NT2/D1 (cell line): Measurements from ENCODE around the gene POGZ.
A peak's percentile ranks its signal among the peaks of the same experiment; 100 is the strongest.
"Not testable (repeated sequence)": the region's sequence is repeated elsewhere in the genome, so short reads cannot be mapped to it uniquely, and the experiment has no call there.

Experiments used
- DNase-seq: peaks from one replicate; pipeline ENCODE4 v3.0.0-alpha.2; 2011; ENCODE audit warnings: low read depth, low spot score
- H3K27me3 ChIP-seq: 2 replicates; pipeline ENCODE4 v1.6.0; 2011; ENCODE audit warnings: mild to moderate bottlenecking; ENCODE audit not compliant: insufficient read length, insufficient read depth
- H3K36me3 ChIP-seq: 2 replicates; pipeline ENCODE4 v1.6.1; 2011; ENCODE audit warnings: mild to moderate bottlenecking, low read length, mixed read lengths; ENCODE audit not compliant: insufficient read depth, insufficient read length
- H3K4me1 ChIP-seq: 2 replicates; pipeline ENCODE4 v1.5.1; 2011; ENCODE audit not compliant: insufficient read depth, insufficient read length
- H3K4me3 ChIP-seq: 2 replicates; pipeline ENCODE4 v1.5.1; 2011; ENCODE audit warnings: low read depth; ENCODE audit not compliant: insufficient read length
- H3K9ac ChIP-seq: 2 replicates; pipeline ENCODE4 v1.6.0; 2011; ENCODE audit warnings: low read depth; ENCODE audit not compliant: insufficient read length
- H3K9me3 ChIP-seq: 2 replicates; pipeline ENCODE4 v1.5.1; 2011; ENCODE audit warnings: mild to moderate bottlenecking, low read length; ENCODE audit not compliant: insufficient read depth
- SUZ12 ChIP-seq: IDR thresholded peaks from 2 replicates; pipeline ENCODE4 v1.6.1; 2011; ENCODE audit not compliant: insufficient read length, insufficient read depth; ENCODE audit errors: extremely low read depth
- YY1 ChIP-seq: IDR thresholded peaks from 2 replicates; pipeline ENCODE4 v1.6.1; 2011; ENCODE audit not compliant: insufficient read length, insufficient read depth
- ZNF274 ChIP-seq: IDR thresholded peaks from 2 replicates; pipeline ENCODE4 v1.6.1; 2011; ENCODE audit warnings: mild to moderate bottlenecking, low read depth, low read length

Gene POGZ

GRCh38 chr1:151401125-151401788, 58.0 kb downstream of the POGZ start:
- no peak overlapping the region for H3K9ac ChIP-seq
- DNase-seq, result no peak
- no peaks in the 10 kb centered on the region for H3K9me3 ChIP-seq
- H3K27me3 ChIP-seq, result no peaks in the 10 kb centered on the region
- H3K36me3 ChIP-seq, result peaks cover 65% of the 10 kb centered on the region
- H3K4me3 ChIP-seq, result no peak overlapping the region
- H3K4me1 ChIP-seq, result peaks cover 4% of the 10 kb centered on the region
- no peak for TF ChIP-seq SUZ12
- TF ChIP-seq ZNF274, result no peak
- TF ChIP-seq YY1, result no peak

GRCh38 chr1:151399324-151400171, 59.7 kb downstream of the POGZ start, which contains the start of gene PSMB4:
Gene PSMB4 (plus strand): TSS chr1:151399573. CDS start chr1:151399588, 15 bp downstream.
- Histone ChIP-seq H3K9me3 (no peaks in the 10 kb centered on the region), H3K27me3 (no peaks in the 10 kb centered on the region), H3K9ac (peak within 1 kb of the TSS; percentile 90), H3K4me3 (peak within 1 kb of the TSS; percentile 85), H3K36me3 (peaks cover 48% of the 10 kb centered on the region), H3K4me1 (peaks cover 4% of the 10 kb centered on the region)
- peak; percentile 94 for DNase-seq
- TF ChIP-seq YY1 (peak; percentile 99), SUZ12 (no peak), ZNF274 (no peak)

GRCh38 chr1:151396265-151396664, 63.0 kb downstream of the POGZ start:
- not testable (repeated sequence) for H3K9ac ChIP-seq, H3K9me3 ChIP-seq, H3K4me1 ChIP-seq, H3K4me3 ChIP-seq, DNase-seq, H3K27me3 ChIP-seq
- peaks cover 15% of the 10 kb centered on the region for H3K36me3 ChIP-seq

- H3K9ac ChIP-seq, result no peak overlapping the region
- no peaks in the 10 kb centered on the region for H3K4me1 ChIP-seq
- no peak for DNase-seq
- H3K36me3 ChIP-seq, result no peaks in the 10 kb centered on the region
- no peak for TF ChIP-seq SUZ12
- TF ChIP-seq YY1, result no peak
- no peak for TF ChIP-seq ZNF274
- H3K27me3 ChIP-seq, result no peaks in the 10 kb centered on the region
- H3K4me3 ChIP-seq, result no peak overlapping the region
- H3K9me3 ChIP-seq, result no peaks in the 10 kb centered on the region
Measured at GRCh38 chr1:151393583-151393982, 65.7 kb downstream of the POGZ start.

- peaks cover 7% of the 10 kb centered on the region for H3K27me3 ChIP-seq
- no peaks in the 10 kb centered on the region for H3K4me1 ChIP-seq
- H3K4me3 ChIP-seq, result no peak overlapping the region
- 0 out of 2 replicates have a peak, but pooled peaks cover 4% of the 10 kb centered on the region for H3K9me3 ChIP-seq
- TF ChIP-seq YY1 (no peak), ZNF274 (no peak), SUZ12 (no peak)
- H3K9ac ChIP-seq, result no peak overlapping the region
- no peak for DNase-seq
- H3K36me3 ChIP-seq, result no peaks in the 10 kb centered on the region
Measured at GRCh38 chr1:151391079-151391563, 68.2 kb downstream of the POGZ start.

- H3K4me3 ChIP-seq, H3K9ac ChIP-seq: not testable (repeated sequence)
Measured at GRCh38 chr1:151390221-151391078, 68.8 kb downstream of the POGZ start.

GRCh38 chr1:151386002-151386401, 73.3 kb downstream of the POGZ start:
- no peak for DNase-seq
- Histone ChIP-seq H3K36me3 (no peaks in the 10 kb centered on the region), H3K9ac (no peak overlapping the region), H3K4me3 (no peak overlapping the region), H3K27me3 (peaks cover 40% of the 10 kb centered on the region), H3K9me3 (peaks cover 7% of the 10 kb centered on the region; the same call in 1 of the 2 replicates), H3K4me1 (peaks cover 3% of the 10 kb centered on the region)
- TF ChIP-seq YY1 (no peak), ZNF274 (no peak), SUZ12 (no peak)

More at GRCh38 chr1:151390221-151391078, 68.8 kb downstream of the POGZ start:
- H3K9me3 ChIP-seq, H3K4me1 ChIP-seq, H3K27me3 ChIP-seq, H3K36me3 ChIP-seq, DNase-seq: not testable (repeated sequence)
